ENCODE measurements around the gene CHSY1.

- no peak for TF ChIP-seq RCOR1 (IDR thresholded peaks at IDR 0.05; ENCODE audit: insufficient replicate concordance, low read length)
- TF ChIP-seq CTCF (conservative IDR thresholded peaks at IDR 0.05; ENCODE audit: low read depth, low read length): no peak
These were observed 34.7 kb upstream of the CHSY1 start for GRCh38 chr15:101286471-101287114.
